ENCODE data around the gene RGMA.

Gene RGMA

DNA sequence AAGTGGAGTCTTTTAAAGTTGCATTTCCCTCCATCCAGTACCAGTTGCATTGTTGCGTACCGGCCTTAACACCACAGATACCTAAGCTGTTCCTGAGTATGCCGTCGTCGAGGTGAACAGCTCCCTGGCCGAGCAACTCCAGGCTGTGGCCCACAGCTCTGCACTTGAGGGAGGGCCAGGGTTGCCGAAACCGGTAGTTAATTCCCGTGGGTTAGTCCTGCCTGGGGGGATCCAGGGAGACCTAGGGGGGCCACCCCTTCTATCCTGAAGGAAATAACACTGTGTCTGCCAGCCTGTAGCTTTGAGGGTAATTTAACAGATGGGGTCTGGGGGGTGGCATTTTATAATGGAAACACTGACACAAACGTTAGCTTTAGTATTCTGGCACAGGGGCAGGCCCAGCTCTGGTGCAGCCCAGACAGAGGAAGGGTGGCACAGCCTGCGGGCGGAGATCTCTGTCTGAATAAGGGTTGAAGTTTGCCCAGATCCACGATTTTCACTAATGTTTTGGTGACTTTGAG is 60.8 kb downstream of the RGMA start:
- TF ChIP-seq, protein P1, sequence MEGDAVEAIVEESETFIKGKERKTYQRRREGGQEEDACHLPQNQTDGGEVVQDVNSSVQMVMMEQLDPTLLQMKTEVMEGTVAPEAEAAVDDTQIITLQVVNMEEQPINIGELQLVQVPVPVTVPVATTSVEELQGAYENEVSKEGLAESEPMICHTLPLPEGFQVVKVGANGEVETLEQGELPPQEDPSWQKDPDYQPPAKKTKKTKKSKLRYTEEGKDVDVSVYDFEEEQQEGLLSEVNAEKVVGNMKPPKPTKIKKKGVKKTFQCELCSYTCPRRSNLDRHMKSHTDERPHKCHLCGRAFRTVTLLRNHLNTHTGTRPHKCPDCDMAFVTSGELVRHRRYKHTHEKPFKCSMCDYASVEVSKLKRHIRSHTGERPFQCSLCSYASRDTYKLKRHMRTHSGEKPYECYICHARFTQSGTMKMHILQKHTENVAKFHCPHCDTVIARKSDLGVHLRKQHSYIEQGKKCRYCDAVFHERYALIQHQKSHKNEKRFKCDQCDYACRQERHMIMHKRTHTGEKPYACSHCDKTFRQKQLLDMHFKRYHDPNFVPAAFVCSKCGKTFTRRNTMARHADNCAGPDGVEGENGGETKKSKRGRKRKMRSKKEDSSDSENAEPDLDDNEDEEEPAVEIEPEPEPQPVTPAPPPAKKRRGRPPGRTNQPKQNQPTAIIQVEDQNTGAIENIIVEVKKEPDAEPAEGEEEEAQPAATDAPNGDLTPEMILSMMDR (IDR thresholded peaks at IDR 0.05) = no peak
- no peaks in the 10 kb centered on the region for H3K36me3 ChIP-seq (ENCODE audit: control insufficient read depth, insufficient read depth, low read length)
- no peaks in the 10 kb centered on the region for H3K27me3 ChIP-seq (ENCODE audit: control insufficient read depth, insufficient read depth, low read length)
- H2AFZ ChIP-seq = no peak overlapping the region
- peak overlapping the region; percentile 24 for H3K27ac ChIP-seq
- no peak overlapping the region for H3K4me2 ChIP-seq (ENCODE audit: low read length)
- no peaks in the 10 kb centered on the region for H3K79me2 ChIP-seq
- no peaks in the 10 kb centered on the region for H3K9me3 ChIP-seq (ENCODE audit: control insufficient read depth, low read length)
- no peak overlapping the region for H3K9ac ChIP-seq
- H3K4me1 ChIP-seq = peaks cover 2% of the 10 kb centered on the region
- no peak overlapping the region for H3K4me3 ChIP-seq (ENCODE audit: low read depth, low read length)

DNA sequence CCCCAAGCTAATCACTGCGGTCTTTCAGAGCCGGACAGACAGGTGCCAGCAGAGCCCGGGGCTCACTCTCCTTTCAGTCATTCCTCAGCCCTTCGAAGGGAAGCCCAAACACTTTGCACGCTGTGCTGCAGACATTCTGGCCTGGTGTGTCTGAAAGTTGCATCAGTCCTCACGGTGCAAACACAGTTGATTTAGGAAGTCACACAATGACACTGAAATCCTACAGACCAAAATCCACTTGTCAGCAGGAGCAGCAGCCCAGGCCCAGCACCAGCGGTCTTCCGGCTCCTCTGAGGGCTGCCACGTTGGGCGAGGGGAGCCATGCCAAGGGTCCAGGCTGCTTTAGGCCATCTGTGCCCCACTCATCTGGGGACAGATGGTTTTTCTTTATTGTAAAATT is 61.6 kb downstream of the RGMA start:
- Histone ChIP-seq H3K36me3 (ENCODE audit: control insufficient read depth, insufficient read depth, low read length) (no peaks in the 10 kb centered on the region), H3K79me2 (no peaks in the 10 kb centered on the region), H3K4me2 (ENCODE audit: low read length) (no peak overlapping the region), H3K9me3 (ENCODE audit: control insufficient read depth, low read length) (no peaks in the 10 kb centered on the region), H3K27me3 (ENCODE audit: control insufficient read depth, insufficient read depth, low read length) (no peaks in the 10 kb centered on the region), H3K4me1 (peaks cover 2% of the 10 kb centered on the region), H3K4me3 (ENCODE audit: low read depth, low read length) (no peak overlapping the region), H2AFZ (no peak overlapping the region), H3K9ac (no peak overlapping the region), H3K27ac (no peak overlapping the region)
- TF ChIP-seq, protein P1 (IDR thresholded peaks at IDR 0.05) = no peak

DNA sequence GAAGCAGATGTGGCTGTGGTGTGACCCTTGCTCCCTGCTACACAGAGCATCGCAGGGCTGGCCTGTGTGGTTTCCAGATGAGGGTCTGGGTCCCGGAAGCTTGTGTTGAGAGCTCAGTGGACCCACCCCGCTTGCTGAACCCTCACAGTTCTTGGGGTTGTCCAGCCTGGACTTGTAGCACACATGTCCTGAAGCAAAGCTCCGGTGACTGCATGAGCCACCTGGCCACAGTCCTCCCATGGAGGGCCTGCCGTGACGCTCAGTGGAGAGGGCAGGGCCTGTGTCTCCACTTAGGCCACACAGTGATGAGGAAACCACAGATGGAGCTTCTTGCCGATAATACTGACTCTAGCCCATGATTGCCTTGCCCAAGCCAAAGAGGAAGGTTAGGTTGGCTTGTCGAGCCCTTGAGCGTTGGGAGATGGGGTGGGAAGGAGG is 62.6 kb downstream of the RGMA start:
- no peak overlapping the region for H3K4me3 ChIP-seq (ENCODE audit: low read depth, low read length)

DNA sequence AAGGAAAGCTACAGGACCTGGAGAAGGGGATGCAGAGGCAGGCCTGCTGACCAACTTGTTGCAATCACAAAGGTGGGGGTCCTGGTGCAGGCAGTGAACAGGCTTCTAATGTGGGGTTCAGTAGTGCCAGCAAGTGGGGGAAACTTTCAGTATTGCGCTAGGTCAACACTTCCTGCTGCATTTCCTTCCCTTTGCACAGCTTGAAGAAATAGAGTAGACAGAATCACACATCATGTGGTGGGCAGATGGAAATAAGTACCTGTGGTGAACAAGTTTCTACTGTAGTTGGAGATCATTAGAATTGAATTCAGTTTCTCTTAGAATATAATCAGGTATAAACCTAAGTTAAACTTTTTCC is 63.4 kb downstream of the RGMA start:
- no peak overlapping the region for H3K4me2 ChIP-seq (ENCODE audit: low read length)
- no peaks in the 10 kb centered on the region for H3K36me3 ChIP-seq (ENCODE audit: control insufficient read depth, insufficient read depth, low read length)
- H3K27ac ChIP-seq = no peak overlapping the region
- TF ChIP-seq, protein P1 (IDR thresholded peaks at IDR 0.05) = no peak
- peaks cover 2% of the 10 kb centered on the region for H3K4me1 ChIP-seq
- no peaks in the 10 kb centered on the region for H3K27me3 ChIP-seq (ENCODE audit: control insufficient read depth, insufficient read depth, low read length)
- H3K4me3 ChIP-seq (ENCODE audit: low read depth, low read length) = no peak overlapping the region
- no peak overlapping the region for H3K9ac ChIP-seq
- H3K79me2 ChIP-seq = no peaks in the 10 kb centered on the region
- no peaks in the 10 kb centered on the region for H3K9me3 ChIP-seq (ENCODE audit: control insufficient read depth, low read length)
- H2AFZ ChIP-seq = no peak overlapping the region

More for the DNA sequence above, 62.6 kb downstream of the RGMA start:
- TF ChIP-seq, protein P1 (IDR thresholded peaks at IDR 0.05) = no peak
- no peaks in the 10 kb centered on the region for H3K36me3 ChIP-seq (ENCODE audit: control insufficient read depth, insufficient read depth, low read length)
- no peak overlapping the region for H3K4me2 ChIP-seq (ENCODE audit: low read length)
- peaks cover 2% of the 10 kb centered on the region for H3K4me1 ChIP-seq
- no peaks in the 10 kb centered on the region for H3K27me3 ChIP-seq (ENCODE audit: control insufficient read depth, insufficient read depth, low read length)
- no peaks in the 10 kb centered on the region for H3K79me2 ChIP-seq
- no peak overlapping the region for H3K9ac ChIP-seq
- no peaks in the 10 kb centered on the region for H3K9me3 ChIP-seq (ENCODE audit: control insufficient read depth, low read length)
- no peak overlapping the region for H2AFZ ChIP-seq
- no peak overlapping the region for H3K27ac ChIP-seq

Data from parathyroid adenoma (tissue), 2 donors.